ENCODE data around the gene USP20. TPM values are rescaled to one million over a fixed set of nuclear protein-coding genes. Genes with fewer than 3 reads are reported as not detected.
"Not testable (repeated sequence)": the region's sequence is repeated elsewhere in the genome, so short reads cannot be mapped to it uniquely, and the experiment has no call there.

Gene USP20
- total RNA-seq: 10 to 100 TPM; 37.6 to 48.5 TPM

DNA sequence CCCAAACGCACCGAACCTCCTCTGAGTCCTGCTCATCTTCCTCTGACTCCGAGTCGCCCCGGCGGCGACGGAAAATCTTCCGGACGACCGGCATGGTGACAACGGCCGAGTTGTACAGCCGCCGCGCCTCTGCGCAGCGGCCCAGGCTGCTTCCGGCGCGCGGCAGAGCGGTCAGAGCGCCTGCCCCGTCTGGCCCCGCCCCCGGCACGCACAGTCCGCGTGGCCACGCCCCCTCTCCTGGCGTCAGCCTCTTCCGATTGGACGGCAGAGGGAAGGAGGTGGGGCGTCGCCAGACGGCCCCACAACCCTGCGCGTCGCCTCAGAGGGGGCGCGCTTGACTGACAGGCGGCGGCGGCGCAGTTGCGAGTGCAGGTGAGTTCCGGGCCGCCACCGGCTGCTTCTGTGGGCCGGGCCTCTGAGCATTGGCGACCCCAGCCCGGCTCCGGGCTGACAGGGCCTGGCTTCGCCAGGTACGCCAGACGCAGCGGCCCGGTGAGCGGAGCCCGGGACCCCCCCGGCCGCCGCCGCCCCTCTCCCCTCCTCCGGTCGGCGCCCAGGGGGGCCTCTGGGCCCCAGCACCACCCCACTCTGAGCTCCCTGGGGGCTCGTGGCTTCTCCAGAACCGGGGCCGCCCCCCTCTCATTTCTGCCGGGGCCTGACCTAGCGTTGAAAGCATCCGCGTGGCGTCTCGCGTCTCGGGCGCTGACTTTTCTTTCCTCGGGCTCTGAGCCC lies at the start of gene USP20, which contains the start of gene C9orf78:
Gene USP20 (plus strand): TSS at position 331 of the 732 bp plus-strand sequence. CDS start 17,098 bp downstream, outside the sequence.
Gene C9orf78 (minus strand): TSS at position 148 of the 732 bp plus-strand sequence. CDS start 54 bp downstream, at position 94.
- H3K27ac Mint-ChIP-seq: peak within 1 kb of the TSS; percentile 96
- DNase-seq (peak; percentile 99), ATAC-seq (peak; percentile 87)
- peaks cover 37% of the 10 kb centered on the region for H3K36me3 Mint-ChIP-seq (ENCODE audit: low read depth)
- H3K4me1 Mint-ChIP-seq: peaks cover 56% of the 10 kb centered on the region
- no peaks in the 10 kb centered on the region for H3K27me3 Mint-ChIP-seq
- CTCF ChIA-PET: interaction anchor here (0.6 kb wide), 1 partner anchor 597 kb away, joined by 3 read pairs; no protein-coding TSS in a partner anchor
- peak within 1 kb of the TSS; percentile 96 for H3K4me3 Mint-ChIP-seq
- intact Hi-C loops (cut with DNase I, micrococcal nuclease): loop anchor here (1.0 to 10.0 kb wide), 10 partner anchors 11 to 510 kb away; partner anchors contain the start of genes TOR1A (in 2 of the 2), ASB6 (in 1 of the 2), FNBP1 (in 1 of the 2) and TOR1B (in 1 of the 2)
- H3K9me3 Mint-ChIP-seq (ENCODE audit: low read depth): no peaks in the 10 kb centered on the region
- POLR2A ChIA-PET: interaction anchor here (0.6 to 1.5 kb wide), 3 partner anchors 29 to 54 kb away, joined by 3 to 4 read pairs (median 3); no protein-coding TSS in a partner anchor

DNA sequence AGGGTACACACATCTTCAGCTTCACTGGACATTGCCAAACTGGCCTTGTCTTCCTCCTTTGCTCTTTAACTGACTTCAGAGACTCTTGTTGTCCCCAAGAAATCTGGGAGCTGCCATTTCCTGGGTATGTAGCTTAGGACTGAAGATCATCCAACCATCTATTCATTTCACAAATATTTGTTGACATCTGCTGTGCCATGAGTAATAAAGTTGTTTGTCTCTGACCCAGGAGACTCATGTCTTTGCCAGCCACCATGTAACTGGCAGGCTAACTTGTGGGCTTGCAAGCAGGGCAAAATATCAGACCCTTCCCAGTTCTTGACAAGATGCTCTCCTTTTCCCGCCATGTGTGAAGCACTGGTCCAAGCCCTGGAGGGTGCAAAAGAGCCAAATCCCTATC lies 49.4 kb upstream of the USP20 start:
- DNase-seq: no peak
- Mint-ChIP-seq H3K27ac (no peak overlapping the region), H3K9me3 (ENCODE audit: low read depth) (no peaks in the 10 kb centered on the region), H3K4me3 (no peak overlapping the region), H3K4me1 (peaks cover 9% of the 10 kb centered on the region), H3K36me3 (ENCODE audit: low read depth) (no peaks in the 10 kb centered on the region), H3K27me3 (peaks cover 2% of the 10 kb centered on the region)
- CTCF ChIA-PET: interaction anchor here (0.5 to 9.0 kb wide), 4 partner anchors 16 to 898 kb away, joined by 3 to 101 read pairs (median 34); no protein-coding TSS in a partner anchor
- intact Hi-C loops (cut with DNase I, micrococcal nuclease): loop anchor here in 1 of 2 experiments (10.0 kb wide), 1 partner anchor 651 kb away; no protein-coding TSS in a partner anchor
- no peak for ATAC-seq
- POLR2A ChIA-PET: no interaction called here

DNA sequence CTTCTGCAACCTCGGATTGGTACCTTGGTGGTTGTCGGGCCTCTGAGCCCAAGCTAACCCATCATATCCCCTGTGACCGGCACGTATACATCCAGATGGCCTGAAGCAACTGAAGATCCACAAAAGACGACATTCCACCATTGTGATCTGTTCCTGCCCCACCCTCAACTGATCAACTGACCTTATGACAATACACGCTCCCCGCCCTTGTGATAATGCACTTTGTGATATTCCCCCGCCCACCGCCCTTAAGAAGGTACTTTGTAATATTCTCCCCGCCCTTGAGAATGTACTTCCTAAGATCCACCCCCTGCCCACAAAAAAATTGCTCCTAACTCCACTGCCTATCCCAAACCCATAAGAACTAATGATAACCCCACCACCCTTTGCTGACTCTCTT lies 48.8 kb upstream of the USP20 start:
- CTCF ChIA-PET: interaction anchor here (1.5 to 9.0 kb wide), 3 partner anchors 15 to 59 kb away, joined by 3 to 101 read pairs (median 65); no protein-coding TSS in a partner anchor
- Mint-ChIP-seq H3K4me3 (no peak overlapping the region), H3K27ac (no peak overlapping the region), H3K4me1 (peaks cover 9% of the 10 kb centered on the region), H3K36me3 (ENCODE audit: low read depth) (no peaks in the 10 kb centered on the region), H3K27me3 (peaks cover 2% of the 10 kb centered on the region), H3K9me3 (ENCODE audit: low read depth) (no peaks in the 10 kb centered on the region)
- POLR2A ChIA-PET: no interaction called here
- no peak for ATAC-seq
- intact Hi-C loops (cut with DNase I, micrococcal nuclease): loop anchor here in 1 of 2 experiments (10.0 kb wide), 1 partner anchor 652 kb away; no protein-coding TSS in a partner anchor
- DNase-seq: no peak

DNA sequence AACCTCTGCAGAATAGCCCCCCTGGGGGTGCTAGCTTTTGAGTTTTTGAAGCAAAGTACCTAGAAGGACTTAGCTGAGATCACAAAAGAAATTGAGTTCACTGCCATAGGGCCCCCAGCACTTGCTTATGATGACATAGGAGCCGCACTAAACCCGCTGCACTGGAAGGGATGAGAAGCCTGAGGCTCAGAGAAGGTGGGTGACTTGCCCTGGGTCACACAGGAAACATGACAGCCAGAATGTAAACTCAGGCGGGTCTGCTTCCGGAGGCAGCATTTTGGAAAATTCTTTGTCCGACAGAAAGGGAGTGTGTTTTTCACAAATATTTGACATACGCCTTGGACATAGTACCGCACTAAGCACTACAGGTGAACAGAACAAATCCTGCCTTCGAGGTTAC lies 40.7 kb upstream of the USP20 start:
- no peak for DNase-seq
- Mint-ChIP-seq H3K4me1 (peaks cover 5% of the 10 kb centered on the region), H3K27ac (no peak overlapping the region), H3K36me3 (ENCODE audit: low read depth) (no peaks in the 10 kb centered on the region), H3K4me3 (no peak overlapping the region), H3K27me3 (no peaks in the 10 kb centered on the region), H3K9me3 (ENCODE audit: low read depth) (no peaks in the 10 kb centered on the region)
- intact Hi-C loops (cut with DNase I, micrococcal nuclease): no loop called here
- ChIA-PET POLR2A (interaction anchor here (0.9 kb wide), 1 partner anchor 15 kb away, joined by 3 read pairs; no protein-coding TSS in a partner anchor), CTCF (no interaction called here)
- no peak for ATAC-seq

DNA sequence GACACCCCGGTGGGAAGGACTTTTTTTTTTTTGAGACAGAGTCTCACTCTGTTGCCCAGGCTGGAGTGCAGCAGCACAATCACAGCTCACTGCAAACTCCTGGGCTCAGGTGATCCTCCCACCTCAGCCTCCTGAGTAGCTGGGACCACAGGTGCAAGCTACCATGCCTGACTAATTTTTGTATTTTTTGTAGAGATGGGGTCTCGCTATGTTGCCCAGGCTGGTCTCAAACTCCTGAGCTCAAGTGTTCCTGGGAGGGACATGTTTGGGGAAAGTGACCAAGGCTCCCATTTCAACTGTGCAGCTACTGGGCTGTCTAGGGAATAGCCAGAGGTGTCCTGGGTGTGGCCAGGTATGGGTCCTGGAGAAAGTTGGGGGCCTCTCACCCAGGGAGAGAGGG lies 39.2 kb upstream of the USP20 start:
- H3K4me3 Mint-ChIP-seq; POLR2A ChIA-PET; H3K36me3 Mint-ChIP-seq (ENCODE audit: low read depth); DNase-seq; intact Hi-C loops (cut with DNase I, micrococcal nuclease); H3K9me3 Mint-ChIP-seq (ENCODE audit: low read depth); ATAC-seq; H3K4me1 Mint-ChIP-seq; H3K27ac Mint-ChIP-seq; H3K27me3 Mint-ChIP-seq: not testable (repeated sequence)
- CTCF ChIA-PET: interaction anchor here (1.2 kb wide), 1 partner anchor 70 kb away, joined by 3 read pairs; no protein-coding TSS in a partner anchor

DNA sequence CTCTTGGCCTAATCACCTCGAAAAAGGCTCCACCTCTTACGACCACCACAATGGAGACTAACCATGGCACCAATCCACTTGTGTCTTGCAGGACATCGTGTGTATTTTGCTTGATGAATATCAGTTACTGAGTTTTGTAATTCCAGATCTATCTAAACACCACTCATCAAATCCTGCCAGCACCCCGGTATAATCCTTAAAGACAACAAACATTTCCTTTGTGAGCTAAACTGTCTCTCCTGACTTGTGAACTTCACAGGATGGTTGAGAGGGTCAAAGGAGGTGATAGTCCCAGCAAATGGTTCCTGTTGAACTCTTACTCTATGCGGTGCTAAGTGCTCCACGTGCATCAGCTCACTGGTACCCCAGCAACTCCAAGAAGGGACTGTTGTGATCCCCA lies 36.3 kb upstream of the USP20 start:
- Mint-ChIP-seq H3K9me3 (ENCODE audit: low read depth) (no peaks in the 10 kb centered on the region), H3K27ac (no peak overlapping the region), H3K36me3 (ENCODE audit: low read depth) (peaks cover 2% of the 10 kb centered on the region), H3K4me1 (peaks cover 6% of the 10 kb centered on the region), H3K27me3 (no peaks in the 10 kb centered on the region), H3K4me3 (no peak overlapping the region)
- CTCF ChIA-PET: no interaction called here
- intact Hi-C loops (cut with DNase I, micrococcal nuclease): no loop called here
- no peak for DNase-seq
- POLR2A ChIA-PET: no interaction called here
- ATAC-seq: no peak

DNA sequence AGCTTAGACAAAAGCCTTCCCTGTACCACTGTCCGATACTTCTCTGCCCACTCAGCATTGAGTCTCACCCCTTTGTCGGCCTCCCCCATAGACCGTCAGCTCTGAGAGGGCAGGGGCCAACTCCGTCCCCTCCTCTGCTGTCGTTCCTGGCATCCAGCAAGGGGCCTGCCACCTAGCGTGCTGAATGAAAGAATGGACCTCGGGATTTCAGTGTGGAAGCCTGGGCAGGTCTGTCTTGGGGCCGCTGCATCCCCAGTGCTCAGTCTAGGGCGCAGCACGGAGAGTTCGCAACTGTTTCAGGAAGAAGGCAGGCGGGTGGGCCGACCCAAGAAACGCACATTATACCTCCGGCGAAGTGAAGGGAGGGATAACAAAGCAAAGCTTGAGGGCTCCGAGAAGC lies 33.8 kb upstream of the USP20 start:
- H3K36me3 Mint-ChIP-seq (ENCODE audit: low read depth): peaks cover 17% of the 10 kb centered on the region
- H3K27ac Mint-ChIP-seq: no peak overlapping the region
- DNase-seq (no peak), ATAC-seq (no peak)
- H3K4me3 Mint-ChIP-seq: no peak overlapping the region
- peaks cover 21% of the 10 kb centered on the region for H3K4me1 Mint-ChIP-seq
- no peaks in the 10 kb centered on the region for H3K9me3 Mint-ChIP-seq (ENCODE audit: low read depth)
- intact Hi-C loops (cut with DNase I, micrococcal nuclease): no loop called here
- POLR2A ChIA-PET: interaction anchor here (0.6 kb wide), 2 partner anchors 45 to 522 kb away, joined by 4 to 5 read pairs; no protein-coding TSS in a partner anchor
- CTCF ChIA-PET: interaction anchor here (0.6 to 1.7 kb wide), 5 partner anchors 15 to 519 kb away, joined by 3 to 6 read pairs (median 3); no protein-coding TSS in a partner anchor
- H3K27me3 Mint-ChIP-seq: no peaks in the 10 kb centered on the region

DNA sequence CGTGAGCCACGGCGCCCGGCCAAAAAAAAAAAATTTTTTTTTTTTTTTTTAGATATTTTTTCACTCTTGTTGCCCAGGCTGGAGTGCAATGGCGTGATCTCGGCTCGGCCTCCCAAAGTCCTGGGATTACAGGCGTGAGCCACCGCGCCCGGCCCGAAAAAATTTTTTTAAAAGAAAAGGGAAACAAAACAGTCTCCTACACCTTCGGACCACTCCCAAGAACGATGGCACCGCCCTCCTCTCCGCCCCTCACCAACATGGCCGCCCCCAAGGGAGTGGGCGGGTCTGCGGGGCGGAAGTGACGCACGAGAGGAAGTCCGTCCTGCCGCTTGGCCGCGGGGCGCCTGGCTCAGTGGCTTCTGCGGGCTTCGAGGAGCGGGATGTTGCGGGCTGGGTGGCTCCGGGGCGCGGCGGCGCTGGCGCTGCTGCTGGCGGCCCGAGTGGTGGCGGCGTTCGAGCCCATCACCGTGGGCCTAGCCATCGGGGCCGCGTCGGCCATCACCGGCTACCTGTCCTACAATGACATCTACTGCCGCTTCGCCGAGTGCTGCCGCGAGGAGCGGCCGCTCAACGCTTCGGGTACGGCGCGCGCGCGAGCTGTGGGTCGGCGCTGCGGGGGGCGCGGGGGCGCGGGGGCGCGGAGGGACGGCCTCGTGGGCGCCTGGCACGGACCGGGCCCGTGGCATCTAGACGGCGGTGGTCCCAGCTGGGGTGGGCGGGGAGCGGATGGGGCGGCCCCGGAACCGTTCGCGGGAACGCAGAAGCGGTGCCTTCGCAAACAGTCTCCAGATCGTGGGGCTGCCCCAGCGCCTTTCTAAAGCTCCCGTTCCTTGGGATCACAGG lies 32.2 kb upstream of the USP20 start, which contains the start of gene TOR1B:
Gene TOR1B (plus strand): TSS at position 352 of the 843 bp plus-strand sequence. CDS start 29 bp downstream, at position 381.
- Mint-ChIP-seq H3K27me3 (no peaks in the 10 kb centered on the region), H3K4me3 (peak within 1 kb of the TSS; percentile 81), H3K9me3 (ENCODE audit: low read depth) (no peaks in the 10 kb centered on the region), H3K27ac (peak within 1 kb of the TSS; percentile 90), H3K36me3 (ENCODE audit: low read depth) (peaks cover 26% of the 10 kb centered on the region), H3K4me1 (peaks cover 25% of the 10 kb centered on the region)
- intact Hi-C loops (cut with DNase I, micrococcal nuclease): loop anchor here (1.0 to 2.0 kb wide), 10 partner anchors 21 to 776 kb away; partner anchors contain the start of genes TOR1A (in 2 of the 2), ASB6 (in 1 of the 2), C9orf78 (in 1 of the 2) and CRAT (in 1 of the 2)
- CTCF ChIA-PET: interaction anchor here (0.8 to 1.3 kb wide), 4 partner anchors 13 to 77 kb away, joined by 3 to 8 read pairs (median 4); no protein-coding TSS in a partner anchor
- POLR2A ChIA-PET: interaction anchor here (0.7 to 1.2 kb wide), 2 partner anchors 32 to 370 kb away, joined by 3 to 4 read pairs; partner anchors contain the start of genes C9orf78 and USP20
- DNase-seq: peak; percentile 95
- peak; percentile 92 for ATAC-seq

DNA sequence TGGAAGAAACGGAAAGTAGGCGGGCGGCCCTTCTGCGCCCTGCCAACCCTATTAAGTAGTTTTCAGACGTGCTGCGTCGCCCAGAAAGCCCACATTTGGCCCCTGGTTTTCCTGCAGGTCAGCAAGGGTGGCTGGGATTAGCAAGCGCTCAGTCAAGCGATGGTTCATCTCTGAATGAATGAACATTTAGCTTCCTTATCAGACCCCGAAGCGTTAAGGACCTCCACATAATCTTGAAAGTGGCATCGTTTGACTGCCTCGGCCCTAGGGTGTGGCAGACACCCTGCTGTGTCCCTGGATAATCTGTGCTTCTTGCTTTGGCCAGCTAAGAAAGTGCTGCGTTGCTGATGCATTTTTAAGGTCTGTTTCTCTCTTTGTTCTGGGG lies 31.6 kb upstream of the USP20 start:
- intact Hi-C loops (cut with DNase I, micrococcal nuclease): loop anchor here (1.0 to 2.0 kb wide), 10 partner anchors 21 to 776 kb away; partner anchors contain the start of genes TOR1A (in 2 of the 2), ASB6 (in 1 of the 2), C9orf78 (in 1 of the 2) and CRAT (in 1 of the 2)

DNA sequence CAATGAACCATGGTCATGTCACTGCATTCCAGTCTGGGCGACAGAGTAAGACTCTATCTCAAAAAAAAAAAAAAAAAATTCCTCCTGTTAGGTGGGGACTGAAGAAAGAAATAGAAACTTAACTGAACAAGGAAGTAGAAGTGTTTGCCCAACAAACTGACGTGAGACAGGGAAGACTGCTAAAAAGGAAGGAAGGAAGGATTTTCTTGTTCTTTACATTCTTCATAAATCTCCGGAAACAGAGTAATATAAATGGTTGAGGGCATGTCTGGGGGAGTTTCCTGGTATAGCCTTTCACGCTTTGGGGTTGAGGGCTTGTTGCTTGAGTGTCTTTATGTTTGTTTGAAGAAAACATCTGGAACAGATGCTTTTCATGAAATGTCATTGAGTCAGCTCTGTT lies 29.2 kb upstream of the USP20 start:
- ATAC-seq (no peak), DNase-seq (no peak)
- no peaks in the 10 kb centered on the region for H3K27me3 Mint-ChIP-seq
- no peaks in the 10 kb centered on the region for H3K9me3 Mint-ChIP-seq (ENCODE audit: low read depth)
- intact Hi-C loops (cut with DNase I, micrococcal nuclease): no loop called here
- H3K4me1 Mint-ChIP-seq: peaks cover 25% of the 10 kb centered on the region
- ChIA-PET CTCF (no interaction called here), POLR2A (no interaction called here)
- H3K4me3 Mint-ChIP-seq: no peak overlapping the region
- peak overlapping the region; percentile 45 for H3K27ac Mint-ChIP-seq
- H3K36me3 Mint-ChIP-seq (ENCODE audit: low read depth): peaks cover 46% of the 10 kb centered on the region

More for the DNA sequence above, 31.6 kb upstream of the USP20 start:
- peaks cover 25% of the 10 kb centered on the region for H3K4me1 Mint-ChIP-seq
- H3K9me3 Mint-ChIP-seq (ENCODE audit: low read depth): no peaks in the 10 kb centered on the region
- H3K36me3 Mint-ChIP-seq (ENCODE audit: low read depth): peaks cover 29% of the 10 kb centered on the region
- POLR2A ChIA-PET: interaction anchor here (1.2 kb wide), 1 partner anchor 31 kb away, joined by 4 read pairs; the partner anchor contains the start of genes C9orf78 and USP20
- peak overlapping the region; percentile 45 for H3K27ac Mint-ChIP-seq
- peak overlapping the region; percentile 81 for H3K4me3 Mint-ChIP-seq
- CTCF ChIA-PET: interaction anchor here (0.8 to 1.2 kb wide), 3 partner anchors 13 to 77 kb away, joined by 3 to 8 read pairs (median 3); no protein-coding TSS in a partner anchor
- DNase-seq (no peak), ATAC-seq (no peak)
- no peaks in the 10 kb centered on the region for H3K27me3 Mint-ChIP-seq

Data from activated CD4-positive, alpha-beta T cell treated with anti-CD3 and anti-CD28 coated beads for 36 hours (primary cell).